Trophoblast cell (in vitro differentiated cells and primary cell): Measurements from ENCODE around the gene OR13G1.

Experiments used
- DNase-seq, 2 donors: peaks; one replicate each; pipeline ENCODE4 v3.0.0-alpha.2; 2016
- H2AFZ ChIP-seq: 2 replicates; pipeline ENCODE4 v1.6.1; 2013; ENCODE audit warnings: low read length, moderate library complexity, mild to moderate bottlenecking; ENCODE audit not compliant: insufficient read depth, poor library complexity
- H2AK5ac ChIP-seq: 2 replicates; pipeline ENCODE4 v1.6.1; 2013; ENCODE audit warnings: mild to moderate bottlenecking, low read length
- H2BK120ac ChIP-seq: 2 replicates; pipeline ENCODE4 v1.6.1; 2013; ENCODE audit warnings: low read length, mild to moderate bottlenecking, moderate library complexity; ENCODE audit not compliant: insufficient read depth, poor library complexity
- H2BK12ac ChIP-seq: 2 replicates; pipeline ENCODE4 v1.6.1; 2013; ENCODE audit warnings: mild to moderate bottlenecking, low read length, moderate library complexity
- H2BK5ac ChIP-seq: 2 replicates; pipeline ENCODE4 v1.6.1; 2013; ENCODE audit warnings: low read length, low read depth, moderate library complexity, mild to moderate bottlenecking; ENCODE audit not compliant: poor library complexity
- H3K14ac ChIP-seq: 2 replicates; pipeline ENCODE4 v1.6.1; 2013; ENCODE audit warnings: mild to moderate bottlenecking, low read length
- H3K18ac ChIP-seq: 2 replicates; pipeline ENCODE4 v1.6.1; 2013; ENCODE audit warnings: mild to moderate bottlenecking, low read length
- H3K23ac ChIP-seq: 2 replicates; pipeline ENCODE4 v1.6.1; 2013; ENCODE audit warnings: low read length
- H3K27ac ChIP-seq: 2 replicates; pipeline ENCODE4 v1.5.1; 2013; ENCODE audit warnings: low read depth, mild to moderate bottlenecking, inconsistent platforms, low read length, moderate library complexity
- H3K27me3 ChIP-seq: 2 replicates; pipeline ENCODE4 v1.6.1; 2013; ENCODE audit warnings: inconsistent platforms, mild to moderate bottlenecking, low read length, moderate library complexity; ENCODE audit not compliant: insufficient read depth
- H3K36me3 ChIP-seq, 2 experiments: 1 replicate in 1 of 2; 2 replicates in 1 of 2; pipeline ENCODE4 v1.6.1; 2013; ENCODE audit warnings: low read length in 2 of 2, mild to moderate bottlenecking in 2 of 2, moderate library complexity in 1 of 2; ENCODE audit not compliant: insufficient read depth in 2 of 2, control insufficient read depth in 1 of 2
- H3K4ac ChIP-seq: 2 replicates; pipeline ENCODE4 v1.6.1; 2013; ENCODE audit warnings: low read depth, mild to moderate bottlenecking, low read length, moderate library complexity
- H3K4me1 ChIP-seq, 2 experiments: 1 replicate in 1 of 2; 2 replicates in 1 of 2; pipeline ENCODE4 v1.6.1; 2013; ENCODE audit warnings: low read length in 2 of 2, mild to moderate bottlenecking in 2 of 2, moderate library complexity in 1 of 2; ENCODE audit not compliant: insufficient read depth in 2 of 2, control insufficient read depth in 1 of 2
- H3K4me2 ChIP-seq: 2 replicates; pipeline ENCODE4 v1.6.1; 2013; ENCODE audit warnings: inconsistent platforms, mild to moderate bottlenecking, low read length, moderate library complexity
- H3K4me3 ChIP-seq: 2 replicates; pipeline ENCODE4 v1.5.1; 2013; ENCODE audit warnings: mild to moderate bottlenecking, low read depth, low read length, inconsistent platforms
- H3K79me1 ChIP-seq: one replicate; pipeline ENCODE4 v1.6.1; 2013; ENCODE audit warnings: low read length
- H3K79me2 ChIP-seq: 2 replicates; pipeline ENCODE4 v1.6.1; 2013; ENCODE audit warnings: low read length, mild to moderate bottlenecking; ENCODE audit not compliant: control insufficient read depth, insufficient read depth, poor library complexity
- H3K9ac ChIP-seq: 2 replicates; pipeline ENCODE4 v1.6.1; 2013; ENCODE audit warnings: mild to moderate bottlenecking, low read length
- H3K9me3 ChIP-seq: 2 replicates; pipeline ENCODE4 v1.6.1; 2013; ENCODE audit warnings: low read depth, mild to moderate bottlenecking, control low read depth, inconsistent platforms, low read length; ENCODE audit not compliant: insufficient read depth
- H4K12ac ChIP-seq: 2 replicates; pipeline ENCODE4 v1.6.1; 2013; ENCODE audit warnings: low read depth, mild to moderate bottlenecking, low read length, moderate library complexity
- H4K8ac ChIP-seq: 2 replicates; pipeline ENCODE4 v1.6.1; 2013; ENCODE audit warnings: low read depth, mild to moderate bottlenecking, low read length, moderate library complexity
- H4K91ac ChIP-seq: one replicate; pipeline ENCODE4 v1.6.1; 2013; ENCODE audit warnings: low read depth, mild to moderate bottlenecking, low read length, moderate library complexity
- WGBS: extraction: QIAGEN DNeasy Blood & Tissue Kit; methylation state at CpG from one replicate; pipeline ENCODE4 v1.1.7; 2013; ENCODE audit warnings: missing lambda C conversion rate; ENCODE audit not compliant: insufficient read length, insufficient coverage; ENCODE audit errors: extremely low coverage; 5-methylcytosine and 5-hydroxymethylcytosine counted together

The OR13G1 gene

DNA sequence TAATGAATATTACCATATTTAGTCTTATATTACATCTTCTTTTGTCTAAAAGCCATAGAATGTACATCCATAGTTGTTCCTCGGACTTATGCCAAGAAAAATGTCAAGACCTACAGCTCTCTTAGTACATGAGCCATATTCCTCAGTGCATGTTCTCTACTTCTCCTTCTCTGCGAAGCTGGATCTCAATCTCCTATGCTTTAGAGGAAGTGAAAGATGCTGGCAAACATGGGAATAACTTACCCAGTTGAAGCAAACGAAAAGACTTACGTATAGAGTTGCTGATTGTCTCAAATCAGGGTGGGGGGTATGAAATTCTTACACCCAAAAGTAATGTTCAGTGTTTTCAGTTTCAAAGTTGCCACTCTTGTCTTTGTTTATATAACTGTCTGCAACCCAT is 32.7 kb downstream of the OR13G1 start:
- Histone ChIP-seq H3K36me3 (no peaks in the 10 kb centered on the region), H3K4ac (no peak overlapping the region), H3K79me2 (no peaks in the 10 kb centered on the region), H2BK5ac (no peak overlapping the region), H3K4me3 (no peak overlapping the region), H3K4me1 (no peaks in the 10 kb centered on the region), H3K14ac (no peak overlapping the region), H2BK12ac (no peak overlapping the region), H2AK5ac (no peak overlapping the region), H4K12ac (no peak overlapping the region), H4K91ac (no peak overlapping the region), H3K9ac (no peak overlapping the region), H3K27ac (no peak overlapping the region), H4K8ac (no peak overlapping the region), H3K27me3 (no peaks in the 10 kb centered on the region), H3K4me2 (no peak overlapping the region), H3K79me1 (no peaks in the 10 kb centered on the region), H3K9me3 (no peaks in the 10 kb centered on the region), H2AFZ (no peak overlapping the region), H3K23ac (no peak overlapping the region), H3K18ac (no peak overlapping the region), H2BK120ac (no peak overlapping the region)
- WGBS = no CpG with 5 or more reads among the region's 4 CpGs
- DNase-seq = no peak

DNA sequence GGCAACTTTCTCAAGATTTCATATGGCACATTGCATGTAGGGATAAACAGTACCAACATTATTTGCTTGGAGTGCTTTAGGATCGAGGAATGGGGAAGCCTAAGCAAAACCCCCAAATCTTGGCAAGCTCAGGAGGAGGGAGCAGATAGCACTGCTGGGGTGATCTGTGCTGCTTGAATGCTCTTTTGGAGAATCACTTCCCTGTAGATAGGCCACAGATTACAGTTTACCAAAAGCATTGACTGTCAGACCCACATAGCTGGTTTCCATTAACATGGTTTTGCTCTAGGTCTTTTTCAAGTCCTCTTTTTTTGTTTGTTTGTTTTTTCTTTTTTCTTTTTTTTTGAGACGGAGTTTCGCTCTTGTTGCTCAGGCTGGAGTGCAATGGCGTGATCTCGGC is 36.8 kb downstream of the OR13G1 start:
- peaks cover 2% of the 10 kb centered on the region for H3K79me2 ChIP-seq
- no peak overlapping the region for H3K4me3 ChIP-seq
- H2BK5ac ChIP-seq = no peak overlapping the region
- no peaks in the 10 kb centered on the region for H3K27me3 ChIP-seq
- no peak overlapping the region for H2AK5ac ChIP-seq
- no peak overlapping the region for H3K14ac ChIP-seq
- H3K36me3 ChIP-seq = no peaks in the 10 kb centered on the region
- no peak for DNase-seq
- no peak overlapping the region for H2BK12ac ChIP-seq
- no peak overlapping the region for H3K27ac ChIP-seq
- H3K18ac ChIP-seq = no peak overlapping the region
- H2BK120ac ChIP-seq = no peak overlapping the region
- no peak overlapping the region for H4K91ac ChIP-seq
- H3K4ac ChIP-seq = no peak overlapping the region
- H3K9ac ChIP-seq = no peak overlapping the region
- H3K4me1 ChIP-seq = no peaks in the 10 kb centered on the region
- no peak overlapping the region for H2AFZ ChIP-seq
- no peak overlapping the region for H3K4me2 ChIP-seq
- H4K12ac ChIP-seq = no peak overlapping the region
- WGBS = no CpG with 5 or more reads among the region's 5 CpGs
- no peak overlapping the region for H4K8ac ChIP-seq
- no peak overlapping the region for H3K23ac ChIP-seq
- peaks cover 2% of the 10 kb centered on the region for H3K9me3 ChIP-seq
- peaks cover 2% of the 10 kb centered on the region for H3K79me1 ChIP-seq

DNA sequence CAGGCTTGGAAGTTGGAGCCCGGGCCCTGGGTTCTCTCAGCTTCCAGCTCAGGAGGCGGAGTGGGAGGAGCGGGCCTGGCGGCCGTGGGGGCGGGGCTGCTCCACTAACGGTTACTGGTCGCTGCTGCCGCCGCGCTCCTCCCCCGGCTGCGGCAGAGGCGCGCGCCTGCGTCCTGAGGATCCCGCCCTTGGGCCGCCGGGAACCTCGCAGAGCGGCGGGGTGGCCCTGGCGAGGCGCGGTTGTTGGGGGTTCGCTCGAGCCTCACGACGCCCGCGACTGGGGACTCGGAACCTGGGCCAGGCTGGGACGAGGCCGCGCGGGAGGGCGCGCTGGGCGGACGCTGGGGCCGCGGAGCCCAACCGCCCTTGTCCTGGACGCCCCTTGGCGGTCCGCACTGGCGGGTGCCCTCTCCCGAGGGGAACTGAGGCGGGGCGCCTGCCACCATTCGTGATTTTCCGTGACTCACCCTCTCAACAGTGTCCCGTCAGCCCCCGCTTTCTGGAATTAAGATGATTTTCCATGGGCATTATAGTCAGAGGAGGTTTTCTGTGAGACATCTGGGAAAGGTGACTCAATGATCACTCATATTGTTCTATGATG is 40.1 kb downstream of the OR13G1 start:
- no CpG with 5 or more reads among the region's 55 CpGs for WGBS
- H3K27ac ChIP-seq = no peak overlapping the region

DNA sequence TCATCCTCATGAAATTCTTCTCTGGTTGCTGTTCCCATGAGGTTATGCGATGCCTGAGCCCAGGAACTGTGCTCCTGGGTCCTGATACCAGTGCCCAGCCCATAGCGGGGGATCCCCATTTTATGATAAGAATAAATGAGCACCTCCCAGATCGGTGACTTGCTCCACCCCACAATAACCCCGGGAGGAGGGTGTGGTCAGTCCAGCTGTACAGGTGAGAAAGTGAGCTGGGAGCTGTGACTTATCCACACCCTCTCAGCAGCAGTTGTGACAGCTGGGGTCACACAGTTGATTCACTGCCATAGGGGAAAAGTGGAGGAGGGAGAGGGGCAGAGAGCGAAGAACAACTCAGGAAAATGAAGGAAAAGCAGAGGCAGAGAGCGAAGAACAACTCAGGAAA is 40.8 kb downstream of the OR13G1 start:
- no peaks in the 10 kb centered on the region for H3K4me1 ChIP-seq
- no peak overlapping the region for H3K18ac ChIP-seq
- no peak overlapping the region for H2BK12ac ChIP-seq
- no peaks in the 10 kb centered on the region for H3K36me3 ChIP-seq
- no peak overlapping the region for H4K12ac ChIP-seq
- no peak for DNase-seq
- H3K27me3 ChIP-seq = no peaks in the 10 kb centered on the region
- H3K79me2 ChIP-seq = peaks cover 2% of the 10 kb centered on the region
- H3K9me3 ChIP-seq = peaks cover 2% of the 10 kb centered on the region
- H2AFZ ChIP-seq = no peak overlapping the region
- no CpG with 5 or more reads among the region's 6 CpGs for WGBS
- no peak overlapping the region for H2AK5ac ChIP-seq
- no peak overlapping the region for H3K4me3 ChIP-seq
- H4K8ac ChIP-seq = no peak overlapping the region
- no peak overlapping the region for H3K14ac ChIP-seq
- no peak overlapping the region for H3K4ac ChIP-seq
- H3K79me1 ChIP-seq = peaks cover 2% of the 10 kb centered on the region
- H4K91ac ChIP-seq = no peak overlapping the region
- H2BK5ac ChIP-seq = no peak overlapping the region
- no peak overlapping the region for H3K9ac ChIP-seq
- no peak overlapping the region for H3K4me2 ChIP-seq
- no peak overlapping the region for H3K27ac ChIP-seq
- H2BK120ac ChIP-seq = no peak overlapping the region
- H3K23ac ChIP-seq = no peak overlapping the region

More for the DNA sequence above, 40.1 kb downstream of the OR13G1 start:
- Histone ChIP-seq H2AFZ (peak overlapping the region; percentile 56), H3K9me3 (peaks cover 2% of the 10 kb centered on the region), H2AK5ac (no peak overlapping the region), H3K14ac (peak overlapping the region; percentile 66), H4K12ac (peak overlapping the region; percentile 52), H3K27me3 (no peaks in the 10 kb centered on the region), H3K4ac (no peak overlapping the region), H3K36me3 (no peaks in the 10 kb centered on the region), H3K23ac (no peak overlapping the region), H3K79me1 (peaks cover 2% of the 10 kb centered on the region), H2BK5ac (no peak overlapping the region), H4K8ac (peak overlapping the region; percentile 96), H2BK120ac (peak overlapping the region; percentile 52), H4K91ac (peak overlapping the region; percentile 79), H3K4me3 (peak overlapping the region; percentile 37), H3K18ac (peak overlapping the region; percentile 37), H3K79me2 (peaks cover 2% of the 10 kb centered on the region), H3K9ac (no peak overlapping the region), H3K4me1 (no peaks in the 10 kb centered on the region), H3K4me2 (peak overlapping the region; percentile 59), H2BK12ac (no peak overlapping the region)
- DNase-seq = peak; percentile 79
